Neural crest cell (in vitro differentiated cells): ENCODE measurements around the gene PDAP1. TPM values are rescaled to one million over a fixed set of nuclear protein-coding genes. Genes with fewer than 3 reads are reported as not detected.
"Not testable (repeated sequence)": the region's sequence is repeated elsewhere in the genome, so short reads cannot be mapped to it uniquely, and the experiment has no call there.

ENCODE experiments used
- DNase-seq: peaks from one replicate; pipeline ENCODE4 v3.0.0; 2021; ENCODE audit warnings: low read depth, mixed read lengths, low spot score
- H3K27ac Mint-ChIP-seq: one replicate; pipeline ENCODE4 v1.8.0; 2021; ENCODE audit warnings: mild to moderate bottlenecking, mixed read lengths; ENCODE audit not compliant: unreplicated experiment
- H3K27me3 Mint-ChIP-seq: 2 replicates; pipeline ENCODE4 v1.8.0; 2021; ENCODE audit warnings: low read depth, mild to moderate bottlenecking, mixed read lengths
- H3K36me3 Mint-ChIP-seq: 2 replicates; pipeline ENCODE4 v1.8.0; 2021; ENCODE audit warnings: low read depth, mild to moderate bottlenecking, mixed read lengths
- H3K4me1 Mint-ChIP-seq: 2 replicates; pipeline ENCODE4 v1.8.0; 2021; ENCODE audit warnings: mixed read lengths
- H3K4me3 Mint-ChIP-seq: one replicate; pipeline ENCODE4 v1.8.0; 2021; ENCODE audit warnings: mild to moderate bottlenecking, mixed read lengths
- H3K9me3 Mint-ChIP-seq: 2 replicates; pipeline ENCODE4 v1.8.0; 2021; ENCODE audit warnings: mixed read lengths
- total RNA-seq: library from RNA; stranded (reverse); gene quantifications from 2 replicates; pipeline ENCODE4 v1.2.1, GENCODE V29; 2021
- TF ChIP-seq, protein P1 (sequence below): fragments of 200-600 bp; sonication (generic); conservative IDR thresholded peaks from 2 replicates; pipeline ENCODE4 v1.5.0; 2021; ENCODE audit warnings: antibody characterized with exemption, mild to moderate bottlenecking

PDAP1 gene
- total RNA-seq, 1 donor from 2014 or later: 146 TPM

GRCh38 chr7:99420986-99421385 lies 12.6 kb upstream of the PDAP1 start:
- no peak overlapping the region for H3K27ac Mint-ChIP-seq
- no peaks in the 10 kb centered on the region for H3K27me3 Mint-ChIP-seq
- no peaks in the 10 kb centered on the region for H3K4me1 Mint-ChIP-seq
- TF ChIP-seq, protein P1, sequence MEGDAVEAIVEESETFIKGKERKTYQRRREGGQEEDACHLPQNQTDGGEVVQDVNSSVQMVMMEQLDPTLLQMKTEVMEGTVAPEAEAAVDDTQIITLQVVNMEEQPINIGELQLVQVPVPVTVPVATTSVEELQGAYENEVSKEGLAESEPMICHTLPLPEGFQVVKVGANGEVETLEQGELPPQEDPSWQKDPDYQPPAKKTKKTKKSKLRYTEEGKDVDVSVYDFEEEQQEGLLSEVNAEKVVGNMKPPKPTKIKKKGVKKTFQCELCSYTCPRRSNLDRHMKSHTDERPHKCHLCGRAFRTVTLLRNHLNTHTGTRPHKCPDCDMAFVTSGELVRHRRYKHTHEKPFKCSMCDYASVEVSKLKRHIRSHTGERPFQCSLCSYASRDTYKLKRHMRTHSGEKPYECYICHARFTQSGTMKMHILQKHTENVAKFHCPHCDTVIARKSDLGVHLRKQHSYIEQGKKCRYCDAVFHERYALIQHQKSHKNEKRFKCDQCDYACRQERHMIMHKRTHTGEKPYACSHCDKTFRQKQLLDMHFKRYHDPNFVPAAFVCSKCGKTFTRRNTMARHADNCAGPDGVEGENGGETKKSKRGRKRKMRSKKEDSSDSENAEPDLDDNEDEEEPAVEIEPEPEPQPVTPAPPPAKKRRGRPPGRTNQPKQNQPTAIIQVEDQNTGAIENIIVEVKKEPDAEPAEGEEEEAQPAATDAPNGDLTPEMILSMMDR: no peak
- no peak overlapping the region for H3K4me3 Mint-ChIP-seq
- peaks cover 9% of the 10 kb centered on the region for H3K36me3 Mint-ChIP-seq
- H3K9me3 Mint-ChIP-seq: no peaks in the 10 kb centered on the region
- no peak for DNase-seq

DNA sequence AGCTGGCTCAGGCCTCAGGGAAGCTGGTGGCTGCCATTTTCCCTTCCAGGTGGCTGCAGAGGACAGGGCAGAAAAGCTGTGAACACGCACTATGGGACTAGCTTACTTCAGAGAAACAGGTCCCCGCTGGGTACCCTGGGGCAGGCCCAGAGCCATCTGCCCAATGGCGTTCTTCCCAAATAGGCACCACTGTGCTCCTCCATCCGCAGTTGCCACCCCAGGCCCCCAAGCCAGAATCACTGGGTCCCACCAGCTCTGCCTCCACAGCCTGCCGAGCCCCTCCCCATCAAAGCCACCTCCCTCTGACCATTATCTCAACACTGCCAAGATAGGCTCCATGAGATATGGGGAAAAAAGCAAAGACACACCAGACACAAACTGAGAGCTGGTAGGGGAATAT lies 11.8 kb upstream of the PDAP1 start:
- Mint-ChIP-seq H3K4me3 (no peak overlapping the region), H3K4me1 (no peaks in the 10 kb centered on the region), H3K9me3 (no peaks in the 10 kb centered on the region), H3K27ac (no peak overlapping the region), H3K27me3 (no peaks in the 10 kb centered on the region), H3K36me3 (peaks cover 15% of the 10 kb centered on the region)
- TF ChIP-seq, protein P1: no peak
- no peak for DNase-seq

DNA sequence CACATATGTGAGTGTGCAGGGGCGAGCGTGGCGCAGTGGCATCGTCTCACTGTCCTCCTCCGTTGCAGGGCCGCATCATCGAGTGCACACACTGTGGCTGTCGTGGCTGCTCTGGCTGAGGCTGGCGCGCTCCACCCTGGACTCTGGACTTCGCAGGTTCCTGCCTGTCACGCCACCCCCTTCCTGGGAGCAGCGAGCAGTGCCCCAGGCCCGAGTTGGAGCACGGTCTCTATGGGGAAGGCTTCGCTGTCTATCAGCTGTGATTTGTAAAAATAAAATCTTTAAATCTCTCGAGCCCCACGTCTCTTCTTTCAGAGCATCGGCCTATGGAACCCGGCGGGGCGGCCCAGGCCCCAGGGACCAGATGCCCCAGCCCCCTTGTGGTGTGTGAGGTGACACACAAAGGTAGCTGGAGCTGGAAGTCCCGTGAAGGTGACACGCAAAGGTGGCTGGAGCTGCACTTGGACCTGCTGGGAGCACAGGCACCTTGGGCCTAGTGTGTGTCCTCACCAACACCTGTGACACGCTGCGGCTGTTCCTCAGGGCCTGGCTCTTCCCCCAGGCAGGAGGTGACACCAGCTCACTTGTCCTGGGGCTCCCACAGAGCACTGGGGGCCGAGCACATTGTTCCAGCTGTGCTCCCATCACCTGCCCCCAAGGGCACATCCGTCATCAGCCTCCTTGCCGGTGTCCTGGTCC lies 11.1 kb upstream of the PDAP1 start:
- Mint-ChIP-seq H3K9me3 (no peaks in the 10 kb centered on the region), H3K4me1 (no peaks in the 10 kb centered on the region), H3K27me3 (no peaks in the 10 kb centered on the region), H3K4me3 (no peak overlapping the region), H3K36me3 (peaks cover 22% of the 10 kb centered on the region), H3K27ac (no peak overlapping the region)
- TF ChIP-seq, protein P1: no peak
- no peak for DNase-seq

DNA sequence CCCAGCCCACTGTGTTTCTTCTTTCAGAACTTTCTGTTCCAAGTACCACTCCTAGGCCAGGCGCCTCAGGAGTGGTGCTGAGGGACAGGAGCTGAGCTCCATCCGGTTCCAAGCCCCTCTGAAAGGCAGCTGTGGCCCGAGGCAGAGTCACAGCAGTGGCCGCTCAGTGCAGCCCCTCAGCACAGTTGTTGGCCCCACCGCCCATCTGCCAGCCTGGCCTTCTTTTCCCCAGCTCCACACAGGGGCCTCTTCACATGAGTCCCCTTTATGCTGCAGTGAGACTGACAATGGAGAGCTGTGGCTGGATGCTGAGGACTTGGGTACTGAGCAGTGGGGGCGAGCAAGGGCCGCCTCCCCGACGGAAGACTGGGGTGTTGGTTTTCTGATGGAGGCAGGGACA lies 9.9 kb upstream of the PDAP1 start:
- no peak overlapping the region for H3K4me3 Mint-ChIP-seq
- no peak for DNase-seq
- no peaks in the 10 kb centered on the region for H3K4me1 Mint-ChIP-seq
- H3K27ac Mint-ChIP-seq: no peak overlapping the region
- TF ChIP-seq, protein P1: no peak
- peaks cover 26% of the 10 kb centered on the region for H3K36me3 Mint-ChIP-seq
- no peaks in the 10 kb centered on the region for H3K9me3 Mint-ChIP-seq
- no peaks in the 10 kb centered on the region for H3K27me3 Mint-ChIP-seq

GRCh38 chr7:99415513-99416127 lies 7.2 kb upstream of the PDAP1 start:
- peaks cover 37% of the 10 kb centered on the region for H3K36me3 Mint-ChIP-seq
- not testable (repeated sequence) for H3K27me3 Mint-ChIP-seq, H3K4me1 Mint-ChIP-seq, H3K27ac Mint-ChIP-seq, H3K9me3 Mint-ChIP-seq
- H3K4me3 Mint-ChIP-seq: peak overlapping the region; percentile 56
- TF ChIP-seq, protein P1: peak; percentile 70
- peak; percentile 60 for DNase-seq
